OCI-LY7 (cell line): ENCODE data around the gene CACNG3.

Experiments used
- EZH2phosphoT487 ChIP-seq: fragments of 200-600 bp; sonication (generic); IDR thresholded peaks from 2 replicates; pipeline ENCODE4 v1.6.1; 2018; ENCODE audit warnings: low read depth, borderline replicate concordance, mild to moderate bottlenecking, mixed run types, antibody characterized with exemption, low read length, moderate library complexity, mixed read lengths
- TF ChIP-seq, protein P1 (sequence below): fragments of 200-600 bp; sonication (generic); conservative IDR thresholded peaks from 2 replicates; pipeline ENCODE4 v1.5.1; 2014; ENCODE audit warnings: mild to moderate bottlenecking, antibody characterized with exemption, low read length, moderate library complexity, mixed read lengths

DNA sequence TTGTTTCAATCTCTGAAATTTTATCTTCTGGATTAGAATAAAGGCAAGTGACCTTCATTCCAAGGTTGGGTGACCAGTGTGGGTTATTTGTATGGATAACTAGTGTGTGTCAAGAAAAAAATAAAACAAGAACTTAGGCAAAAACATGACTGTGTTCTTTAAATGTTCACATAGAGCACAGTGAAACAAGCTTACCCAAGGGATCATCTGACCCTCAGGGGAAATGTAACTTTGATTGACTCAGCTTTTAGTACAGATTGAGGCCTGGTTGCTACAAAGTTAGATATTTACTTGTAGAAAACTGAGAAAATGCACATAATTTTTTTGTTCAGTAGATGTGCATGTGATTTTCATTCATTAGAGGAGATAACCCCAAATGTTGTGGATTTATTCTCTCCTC is 6.7 kb downstream of the CACNG3 start:
- TF ChIP-seq, protein P1, sequence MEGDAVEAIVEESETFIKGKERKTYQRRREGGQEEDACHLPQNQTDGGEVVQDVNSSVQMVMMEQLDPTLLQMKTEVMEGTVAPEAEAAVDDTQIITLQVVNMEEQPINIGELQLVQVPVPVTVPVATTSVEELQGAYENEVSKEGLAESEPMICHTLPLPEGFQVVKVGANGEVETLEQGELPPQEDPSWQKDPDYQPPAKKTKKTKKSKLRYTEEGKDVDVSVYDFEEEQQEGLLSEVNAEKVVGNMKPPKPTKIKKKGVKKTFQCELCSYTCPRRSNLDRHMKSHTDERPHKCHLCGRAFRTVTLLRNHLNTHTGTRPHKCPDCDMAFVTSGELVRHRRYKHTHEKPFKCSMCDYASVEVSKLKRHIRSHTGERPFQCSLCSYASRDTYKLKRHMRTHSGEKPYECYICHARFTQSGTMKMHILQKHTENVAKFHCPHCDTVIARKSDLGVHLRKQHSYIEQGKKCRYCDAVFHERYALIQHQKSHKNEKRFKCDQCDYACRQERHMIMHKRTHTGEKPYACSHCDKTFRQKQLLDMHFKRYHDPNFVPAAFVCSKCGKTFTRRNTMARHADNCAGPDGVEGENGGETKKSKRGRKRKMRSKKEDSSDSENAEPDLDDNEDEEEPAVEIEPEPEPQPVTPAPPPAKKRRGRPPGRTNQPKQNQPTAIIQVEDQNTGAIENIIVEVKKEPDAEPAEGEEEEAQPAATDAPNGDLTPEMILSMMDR: no peak
- no peak for TF ChIP-seq EZH2phosphoT487
